ENCODE measurements around the gene MOB3B.

Gene MOB3B

DNA sequence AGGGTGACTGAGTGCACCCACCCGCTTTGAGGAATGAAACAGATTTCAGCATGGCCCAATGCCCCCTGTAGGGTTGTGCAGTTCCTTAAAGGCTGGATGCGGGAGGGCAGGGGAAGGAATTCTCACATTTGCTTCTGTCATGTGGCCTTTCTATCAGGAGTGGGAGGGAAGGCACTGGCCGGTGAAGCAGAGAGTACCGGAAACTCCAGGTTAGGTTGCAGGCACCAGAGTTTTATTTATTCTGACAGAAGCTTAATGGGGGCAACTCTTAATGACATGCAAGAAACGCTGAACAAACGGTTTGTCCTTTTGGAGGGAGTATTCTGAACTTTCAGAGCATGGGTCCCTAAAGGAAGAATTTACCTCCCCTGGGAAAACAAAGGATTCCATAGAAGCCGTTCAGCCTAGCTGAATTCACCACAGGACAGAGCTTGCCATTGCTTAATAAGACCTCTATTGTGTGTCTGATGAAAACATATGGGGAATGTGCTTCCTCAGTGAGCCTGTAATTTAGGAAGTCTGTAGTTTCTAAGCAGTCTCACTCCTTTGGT, 188.6 kb downstream of the MOB3B start:
- no peak for DNase-seq (ENCODE audit: low read depth in 2 of 2)

DNA sequence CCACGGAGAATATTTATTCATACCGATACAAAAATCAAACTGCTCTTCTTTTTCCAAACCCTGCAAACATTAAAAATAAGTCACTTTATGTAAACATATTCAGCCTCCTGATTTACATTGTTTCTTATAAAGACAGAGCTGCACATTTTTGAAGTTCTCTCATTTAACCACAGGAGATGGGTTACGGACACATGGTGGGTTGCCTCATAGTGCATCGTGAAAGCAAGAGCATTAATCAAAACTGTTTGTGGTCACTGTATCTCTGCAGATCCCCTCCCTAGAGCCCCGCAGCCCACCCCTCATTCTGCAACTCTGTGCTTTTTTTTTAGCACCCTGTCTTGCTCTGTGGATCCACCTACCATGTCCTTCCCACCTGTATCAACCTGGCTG, 189.3 kb downstream of the MOB3B start:
- no peak for DNase-seq (ENCODE audit: low read depth in 2 of 2)

DNA sequence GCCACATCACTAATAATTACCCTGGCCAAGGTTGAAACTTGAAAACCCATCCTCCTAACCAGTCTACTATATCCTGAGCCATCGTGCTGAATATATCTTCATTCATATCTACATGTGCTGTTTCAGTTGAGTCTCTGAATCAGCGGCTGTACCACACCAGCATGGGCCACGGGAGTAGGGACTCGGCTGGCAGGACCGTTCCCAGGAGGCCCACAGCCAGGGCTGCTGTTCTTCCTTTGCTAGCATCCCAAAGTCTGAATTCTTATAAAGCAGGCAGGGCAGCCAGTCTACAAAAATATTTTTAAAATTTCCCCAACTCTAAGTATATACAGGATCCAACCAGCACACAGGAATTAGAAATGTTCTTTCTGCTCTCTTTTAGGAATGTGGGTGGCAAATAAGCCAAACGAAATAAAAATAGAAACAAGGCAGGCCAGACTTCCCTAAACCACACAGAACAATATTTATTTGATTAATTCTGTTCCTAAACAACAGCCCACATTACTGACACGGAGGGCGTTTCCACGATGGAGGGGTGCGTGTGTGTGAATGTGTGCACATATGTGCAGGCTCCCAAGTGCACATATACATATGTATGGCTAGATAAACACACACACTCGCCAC, 189.8 kb downstream of the MOB3B start:
- no peak for DNase-seq (ENCODE audit: low read depth in 2 of 2)

DNA sequence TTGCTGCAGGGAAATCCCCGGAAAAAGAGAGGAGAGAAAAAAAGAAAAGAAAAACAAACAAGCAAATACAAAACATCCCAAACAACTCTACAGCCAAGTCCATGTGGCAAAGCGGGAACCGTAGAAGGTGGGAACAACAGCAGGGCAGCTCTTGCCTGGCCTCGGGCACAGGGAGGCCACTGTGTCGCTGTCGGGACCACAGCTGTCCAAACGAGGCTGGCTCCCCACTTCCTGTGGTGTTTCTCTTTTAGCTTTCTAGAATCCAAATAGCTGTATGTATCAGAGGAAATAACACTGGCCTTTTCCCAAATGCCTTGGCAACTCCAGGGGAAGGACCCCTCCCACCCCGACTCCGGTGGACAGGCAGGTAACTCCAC, 191.1 kb downstream of the MOB3B start:
- no peak for DNase-seq (ENCODE audit: low read depth in 2 of 2)

DNA sequence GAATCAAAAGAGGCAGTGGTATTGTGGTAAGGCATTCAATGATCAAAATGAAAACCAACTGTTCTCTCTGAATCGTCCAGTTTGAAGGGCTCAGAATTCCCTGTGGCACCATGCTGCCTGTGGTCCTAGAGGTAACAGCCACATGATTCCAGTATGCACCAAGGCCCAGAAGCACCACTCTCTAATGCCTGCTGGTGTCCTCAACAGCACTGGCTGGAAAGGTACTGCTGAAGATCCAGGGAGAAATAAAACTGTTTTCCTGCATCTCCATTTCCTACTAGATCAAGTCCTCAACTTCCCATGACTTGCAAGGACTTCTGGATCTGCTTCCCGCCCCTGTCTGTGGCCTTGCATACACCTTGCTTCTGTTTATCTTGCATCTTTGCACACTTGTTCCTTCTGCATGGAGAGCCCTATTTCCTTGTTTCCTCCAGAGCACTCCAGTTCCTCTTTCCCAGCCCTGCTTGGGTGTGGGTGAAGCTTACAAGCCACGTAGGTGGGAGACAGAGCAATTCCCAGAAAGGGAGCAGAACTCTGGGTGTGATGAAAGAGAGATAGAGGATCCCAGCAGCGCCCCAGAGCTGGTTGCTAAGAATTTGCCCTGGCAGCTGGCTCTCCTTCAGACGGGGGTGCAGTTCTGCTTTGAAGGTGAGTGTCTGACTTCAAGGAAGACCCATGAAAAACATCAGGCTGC, 191.6 kb downstream of the MOB3B start:
- no peak for DNase-seq (ENCODE audit: low read depth in 2 of 2)

DNA sequence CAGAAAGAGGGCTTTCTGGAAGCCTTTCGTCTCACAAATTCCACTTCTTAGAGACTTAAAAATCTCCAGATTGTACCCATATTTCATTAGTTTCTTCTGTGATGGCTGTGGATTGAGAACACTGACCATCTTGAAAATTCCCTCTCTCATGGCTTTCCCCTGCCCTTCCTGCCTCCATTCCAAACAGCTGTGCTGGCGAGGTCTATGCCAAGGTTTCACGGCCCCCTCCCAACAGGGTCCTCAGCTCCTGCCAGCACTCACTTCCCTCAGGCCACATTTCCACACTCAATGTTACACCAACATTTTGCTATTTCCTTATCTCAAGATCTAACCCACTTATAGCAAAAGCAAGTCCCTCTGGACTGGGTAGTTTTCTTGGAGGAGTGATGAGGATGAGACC, 192.4 kb downstream of the MOB3B start:
- DNase-seq (ENCODE audit: low read depth in 2 of 2), result no peak

DNA sequence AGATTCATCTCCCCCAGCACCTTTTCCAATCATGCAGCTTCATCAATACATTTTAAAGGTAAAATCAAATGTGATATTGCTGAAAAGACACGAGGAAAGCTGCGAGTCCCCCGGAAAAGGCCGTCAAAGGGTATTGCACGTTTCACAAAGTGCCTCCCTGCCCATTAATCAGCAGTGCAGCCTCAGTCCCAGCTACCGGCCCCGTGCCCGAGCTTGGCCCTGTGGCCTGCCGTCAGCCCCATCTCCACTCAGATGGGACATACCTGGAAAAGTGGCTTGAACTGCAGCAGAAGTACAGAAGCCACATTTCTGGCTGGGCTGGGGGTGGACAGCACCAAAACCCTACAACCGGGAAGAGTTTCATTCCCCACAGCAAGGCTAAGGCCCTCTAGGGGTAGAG, 192.8 kb downstream of the MOB3B start:
- no peak for DNase-seq (ENCODE audit: low read depth in 2 of 2)

DNA sequence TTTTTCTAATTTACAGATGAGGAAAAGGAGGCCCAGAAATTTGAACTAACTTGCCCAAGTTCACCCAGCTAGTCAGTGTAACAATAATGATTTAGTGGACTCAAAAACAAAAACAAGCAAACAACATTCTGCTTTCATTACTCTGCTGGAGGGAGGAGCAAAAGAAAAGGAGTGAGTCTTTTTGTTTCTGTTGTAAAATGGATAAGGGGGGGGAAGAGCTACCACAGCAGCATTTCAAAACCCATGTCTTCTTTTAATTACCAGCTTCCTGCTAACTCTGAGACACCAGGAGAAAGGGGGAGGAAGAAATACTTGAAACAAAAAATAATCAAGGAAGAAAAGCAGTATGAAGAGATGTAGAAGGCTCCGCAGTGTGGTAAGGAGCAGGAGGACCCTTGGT, 193.5 kb downstream of the MOB3B start:
- DNase-seq (ENCODE audit: low read depth in 2 of 2), result no peak

DNA sequence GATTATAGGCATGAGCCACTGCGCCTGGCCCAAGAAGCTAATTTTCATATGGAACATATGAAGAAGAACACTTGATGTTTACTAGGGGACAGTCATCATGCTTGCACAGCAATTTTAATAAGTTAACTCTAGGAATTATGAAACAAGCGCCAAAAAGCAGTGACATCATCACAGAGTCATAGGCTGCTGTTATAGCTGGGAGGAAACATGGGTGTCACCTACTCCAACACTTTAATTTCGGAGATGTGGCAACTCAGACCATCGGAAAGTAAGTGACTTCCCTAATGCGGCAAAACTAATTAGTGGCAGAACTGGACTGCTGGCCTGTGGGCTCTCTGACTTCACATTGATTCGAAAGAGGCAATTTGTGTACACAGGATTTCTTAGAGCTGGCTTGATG, 194.5 kb downstream of the MOB3B start:
- DNase-seq (ENCODE audit: low read depth in 2 of 2), result no peak

DNA sequence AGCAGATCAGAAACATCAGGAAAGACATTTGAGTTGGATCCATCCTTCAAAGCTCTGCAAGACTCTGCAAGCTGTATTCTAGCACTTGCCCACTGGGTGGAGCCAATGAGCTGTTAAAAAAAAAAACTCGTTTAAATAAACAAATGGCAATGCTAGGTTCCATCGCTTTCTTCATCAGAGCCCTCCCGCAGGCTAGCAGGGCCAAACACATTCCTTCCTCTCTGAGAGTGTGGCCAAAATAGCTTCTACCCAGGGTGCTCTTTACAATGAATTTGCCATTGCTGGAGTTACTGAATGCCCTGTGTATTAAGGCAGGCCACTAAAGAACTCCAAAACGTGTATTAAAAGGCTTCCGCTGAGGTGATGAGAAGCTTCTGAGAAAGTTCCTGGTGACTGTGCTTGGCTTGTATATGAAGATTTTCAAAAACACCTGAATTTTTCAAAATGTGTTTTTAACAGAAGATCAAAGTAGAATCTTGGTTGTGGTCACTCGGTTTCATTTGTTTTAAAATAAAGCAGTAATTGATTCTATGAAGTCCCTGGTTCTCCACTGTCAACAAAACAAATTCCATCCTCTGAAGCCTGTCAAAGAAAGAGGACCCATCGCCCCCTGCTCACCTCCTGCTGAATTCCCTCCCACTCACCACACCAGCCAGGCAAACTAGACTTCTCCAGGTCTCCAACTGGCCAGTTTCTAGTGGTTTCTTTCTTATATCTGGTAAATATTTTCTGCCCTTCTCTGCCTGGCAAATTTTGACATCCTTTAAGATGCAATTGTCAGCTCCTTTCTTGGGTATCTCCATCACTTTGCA, 196.2 kb downstream of the MOB3B start:
- peak in 1 of 2 experiments; percentile 28 for DNase-seq (ENCODE audit: low read depth in 2 of 2)

DNA sequence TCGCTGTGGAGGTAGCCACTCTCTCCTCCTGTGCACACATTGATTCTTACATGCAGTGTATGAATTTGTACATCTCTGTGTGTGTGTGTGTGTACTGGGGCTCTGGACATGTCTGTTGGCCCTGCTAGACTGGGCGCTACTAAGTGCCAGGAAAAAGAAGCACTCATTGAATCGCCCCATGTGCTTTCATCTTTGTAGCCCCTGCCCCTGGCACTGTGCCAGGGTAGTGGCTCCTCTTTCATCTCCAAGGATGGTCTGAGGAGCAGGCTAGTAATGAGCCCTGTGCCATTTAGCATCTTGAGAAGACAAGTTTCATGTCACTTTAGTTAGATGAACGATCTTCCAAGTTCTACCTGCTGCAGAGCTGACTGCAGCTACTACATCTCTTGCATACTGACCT, 198.2 kb downstream of the MOB3B start:
- DNase-seq (ENCODE audit: low read depth in 2 of 2), result no peak

DNA sequence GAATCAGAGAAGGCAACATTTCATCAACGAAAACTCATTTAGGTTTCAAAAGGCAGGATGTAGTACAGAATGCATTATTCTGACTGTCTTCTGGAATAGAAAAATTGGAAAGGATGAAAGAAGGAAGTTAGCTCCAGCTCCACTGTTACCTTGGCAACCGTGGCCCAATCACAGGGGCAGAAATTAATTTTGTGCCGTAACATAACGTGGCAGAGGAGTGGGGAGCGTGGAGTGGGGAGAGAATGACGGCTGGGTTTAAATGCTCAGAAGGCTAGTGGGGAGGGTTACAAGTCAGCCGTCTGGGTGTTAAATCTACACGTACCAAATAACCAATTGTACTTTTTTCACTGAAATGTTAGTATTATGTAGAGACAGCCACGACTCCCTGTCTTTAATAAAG, 200.3 kb downstream of the MOB3B start:
- no peak for DNase-seq (ENCODE audit: low read depth in 2 of 2)

DNA sequence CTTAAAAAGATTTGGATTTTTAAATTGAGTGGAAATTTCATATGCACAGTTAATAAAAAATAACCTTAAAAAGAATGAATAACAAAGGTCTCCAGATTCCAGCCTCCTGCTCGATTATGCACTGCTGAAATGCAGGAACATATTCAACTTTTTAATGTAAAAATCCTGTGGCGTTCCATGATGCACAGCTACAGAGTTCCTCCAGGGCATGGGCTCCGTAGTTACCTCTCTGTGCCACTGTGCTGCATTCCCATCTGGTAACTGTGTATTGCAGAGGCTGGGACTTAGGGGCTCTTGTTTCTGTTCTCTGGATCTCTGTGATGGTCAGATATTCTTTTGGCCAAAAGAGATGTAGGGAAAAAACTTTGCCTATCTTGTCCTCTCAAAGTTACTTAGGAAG, 201.1 kb downstream of the MOB3B start:
- no peak for DNase-seq (ENCODE audit: low read depth in 2 of 2)

DNA sequence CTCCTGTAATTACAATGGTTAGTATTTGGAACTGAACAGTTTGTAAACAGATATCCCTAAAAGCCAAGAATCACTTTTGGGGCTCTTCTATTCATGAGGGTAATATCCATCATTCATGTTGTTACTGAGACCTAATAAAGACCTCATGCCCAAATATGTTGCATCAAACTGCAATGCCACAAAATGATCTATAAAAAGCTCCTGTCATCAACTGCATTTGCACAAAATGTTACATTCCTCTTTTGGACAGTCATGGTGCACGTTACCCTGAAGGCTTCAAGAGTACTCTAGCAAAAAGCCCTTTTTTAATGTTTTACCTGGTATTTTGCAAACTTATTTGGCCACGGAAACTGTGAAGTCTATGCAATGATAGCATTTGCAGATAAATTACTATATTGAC, 218.4 kb downstream of the MOB3B start:
- no peak for DNase-seq (ENCODE audit: low read depth in 2 of 2)

DNA sequence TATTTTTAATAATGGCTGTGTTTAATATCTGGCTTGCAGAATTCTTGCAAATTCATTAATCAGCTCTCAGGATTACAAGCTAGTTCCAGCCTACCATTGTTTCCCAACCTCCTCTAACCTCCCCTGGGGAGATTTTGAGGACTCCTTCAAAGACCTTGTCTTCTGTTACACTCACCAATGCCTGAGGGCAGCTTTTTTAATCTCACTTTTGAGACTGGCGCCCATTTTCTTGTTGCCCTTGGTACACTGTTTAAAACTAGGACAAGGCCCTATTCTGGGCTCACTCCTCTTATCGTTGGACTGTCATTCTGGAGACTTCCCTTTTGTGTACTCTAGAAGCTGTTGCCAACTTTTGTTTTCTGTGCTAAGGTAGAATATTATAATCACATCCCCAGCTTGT, 219.0 kb downstream of the MOB3B start:
- DNase-seq (ENCODE audit: low read depth in 2 of 2), result no peak

DNA sequence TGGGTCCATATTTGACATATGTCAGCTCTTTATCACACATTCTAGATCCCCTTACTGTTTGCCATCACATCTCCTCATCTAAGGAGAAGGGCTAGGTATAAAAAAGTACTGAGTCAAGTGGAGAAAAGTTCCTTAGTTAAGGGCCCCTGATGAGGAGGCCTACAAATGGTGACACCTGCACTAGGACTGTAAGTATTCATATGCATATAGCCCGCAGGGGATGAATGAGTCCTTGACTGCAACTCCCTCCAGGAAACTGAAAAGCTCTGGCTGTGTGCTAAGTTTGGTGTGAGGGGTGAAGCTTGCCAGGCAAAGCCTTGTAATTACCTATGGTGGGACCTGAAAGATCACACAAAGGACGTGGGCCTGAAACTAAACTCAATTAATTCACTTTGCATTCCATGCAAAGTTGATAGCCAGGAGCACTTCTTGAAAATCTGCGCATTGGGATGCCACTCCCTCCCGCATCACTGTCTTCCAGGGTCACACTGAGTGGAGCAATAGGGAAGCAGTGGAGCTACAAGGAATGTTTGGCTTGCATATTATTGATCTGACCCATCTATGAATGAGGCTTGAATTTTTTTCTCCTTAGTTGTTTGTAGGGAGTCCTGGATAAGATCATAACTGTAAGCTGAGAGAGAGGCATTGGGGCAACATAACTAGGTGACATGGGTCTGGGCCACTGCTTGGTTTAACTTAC, 220.8 kb downstream of the MOB3B start:
- no peak for DNase-seq (ENCODE audit: low read depth in 2 of 2)

DNA sequence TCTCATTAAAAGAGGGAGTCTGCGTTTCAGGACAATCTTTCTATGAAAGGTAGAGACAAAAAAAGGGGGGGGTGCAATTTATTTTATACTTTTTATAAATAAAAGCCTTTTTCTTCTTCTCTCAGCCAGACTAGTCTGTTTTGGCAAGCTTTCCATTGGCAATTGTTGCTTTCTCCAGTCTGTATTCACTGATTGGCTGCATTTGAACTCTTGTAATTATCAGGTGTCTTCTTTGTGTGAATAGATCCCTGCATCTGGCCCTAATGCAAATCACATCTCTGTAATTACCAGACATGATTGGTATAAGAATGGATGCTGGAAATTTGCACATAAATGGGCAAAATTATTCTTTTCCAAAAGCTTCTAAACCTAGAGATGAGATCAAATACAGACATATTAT, 225.1 kb downstream of the MOB3B start:
- no peak for DNase-seq (ENCODE audit: low read depth in 2 of 2)

DNA sequence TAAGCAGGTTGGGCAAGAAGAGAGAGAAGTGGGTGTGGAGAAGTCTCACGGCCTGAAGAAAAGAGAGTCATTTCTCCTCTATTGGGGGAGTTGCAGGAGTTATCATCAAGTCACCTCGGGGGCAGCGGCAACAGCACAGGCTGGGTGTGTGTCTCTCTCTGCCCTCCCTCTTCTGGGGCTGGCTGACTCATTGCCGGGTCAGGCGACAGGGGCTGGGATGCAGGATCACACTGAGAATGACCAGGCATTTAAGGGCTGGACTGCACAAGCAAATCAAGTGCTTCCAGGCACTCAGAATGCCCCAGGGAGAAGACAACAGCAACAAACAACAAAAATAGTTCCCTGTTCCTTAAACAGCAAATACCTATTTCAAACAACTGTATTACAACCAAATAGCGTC, 226.4 kb downstream of the MOB3B start:
- DNase-seq (ENCODE audit: low read depth in 2 of 2), result no peak

DNA sequence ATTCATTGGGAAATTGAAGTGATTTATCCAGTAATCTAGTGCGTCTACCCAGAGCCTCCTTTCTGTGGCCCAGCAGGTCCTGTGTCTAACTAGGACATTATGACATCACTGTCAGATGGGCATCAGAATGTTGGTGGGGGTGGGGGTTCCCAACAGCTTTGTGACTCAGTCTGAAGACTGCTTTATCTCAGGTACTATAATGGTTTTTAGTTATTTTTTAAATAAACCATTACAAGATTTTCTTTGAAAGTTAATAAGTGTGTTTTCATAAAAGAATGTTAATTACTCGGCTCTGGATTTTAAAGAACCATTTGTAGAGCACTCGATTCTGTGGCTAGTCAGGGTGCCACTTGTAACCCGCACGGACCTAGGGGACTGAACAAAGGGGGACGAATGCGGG, 232.6 kb downstream of the MOB3B start, which contains the start of gene EQTN:
Gene EQTN, minus strand, starts transcription at position 101 of the 400 bp plus-strand sequence. Its CDS starts 95 bp downstream, at position 6.
- DNase-seq (ENCODE audit: low read depth in 2 of 2), result no peak

DNA sequence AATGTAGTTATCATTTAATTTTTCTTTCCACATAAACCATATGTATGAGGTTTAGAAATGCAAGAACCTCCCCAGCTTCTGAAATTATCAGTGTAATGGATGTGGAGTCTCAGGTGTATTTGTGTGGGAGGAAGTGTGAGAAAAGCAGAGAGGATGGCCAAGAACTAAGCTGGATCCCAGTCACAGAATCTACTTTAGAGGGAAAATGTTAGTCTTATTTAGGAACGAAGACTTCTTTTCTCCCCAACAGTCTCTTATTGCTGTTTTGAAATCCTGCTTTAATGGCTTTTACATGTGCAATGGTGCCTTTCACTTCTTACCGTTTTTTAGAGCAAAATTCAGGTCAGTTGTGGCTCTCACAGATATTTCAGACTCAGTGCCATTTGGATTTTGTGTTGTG, 235.6 kb downstream of the MOB3B start:
- no peak for DNase-seq (ENCODE audit: low read depth in 2 of 2)

DNA sequence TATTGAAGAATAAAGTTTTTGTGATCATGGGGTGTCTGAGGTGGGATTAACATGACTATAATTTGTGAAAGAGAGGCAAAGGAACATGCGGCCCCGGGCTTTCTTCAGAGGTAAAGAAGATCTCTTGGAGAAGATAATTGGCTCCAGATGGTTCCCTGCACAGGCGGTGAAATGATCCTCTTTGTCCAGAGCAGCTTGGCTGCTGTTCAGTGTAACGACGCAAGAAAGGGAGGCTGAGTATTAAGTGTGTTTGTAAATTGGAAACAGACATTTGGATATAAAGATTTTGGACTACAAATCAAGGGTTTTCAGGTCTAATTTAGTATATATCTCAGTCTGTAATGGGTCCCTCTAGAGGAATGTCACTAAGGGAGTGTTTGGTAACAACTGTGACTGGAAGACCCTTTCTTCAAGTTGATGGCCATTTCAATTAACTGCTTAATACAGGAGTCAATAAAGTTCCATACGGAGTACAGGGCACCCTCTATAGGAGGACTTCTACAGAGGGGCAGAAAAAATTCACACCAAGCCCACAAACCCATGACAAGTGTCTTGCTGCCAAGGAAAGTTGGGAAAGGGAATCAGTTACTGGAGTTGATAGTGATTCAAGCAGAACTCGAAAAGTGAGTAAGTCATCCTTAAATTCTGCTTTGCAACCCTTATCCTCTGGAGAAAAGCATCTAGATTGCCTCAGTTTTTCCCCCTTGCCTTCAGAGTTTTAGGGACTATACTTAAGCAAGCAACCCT, 236.8 kb downstream of the MOB3B start:
- DNase-seq (ENCODE audit: low read depth in 2 of 2), result no peak

Measured in stimulated activated CD4-positive, alpha-beta T cell treated with anti-CD3 and anti-CD28 coated beads, Interleukin-12 subunit alpha, Interleukin-12 subunit beta, amount 100 ng/mL, for 24 hours (primary cell).